K562 (cell line): Measurements from ENCODE around the gene ERP27.

Experiments used
- GATA2 ChIP-seq: sonication (generic); formaldehyde crosslinking; IDR thresholded peaks from 2 replicates; pipeline ENCODE4 v1.4.0; 2020; ENCODE audit warnings: mild to moderate bottlenecking, missing genetic modification reagents
- KDM2B ChIP-seq: fragments of 250-450 bp; sonication (Bioruptor Pico); IDR thresholded peaks from 2 replicates; pipeline ENCODE4 v1.8.0; 2021; ENCODE audit warnings: mild to moderate bottlenecking, moderate library complexity

DNA sequence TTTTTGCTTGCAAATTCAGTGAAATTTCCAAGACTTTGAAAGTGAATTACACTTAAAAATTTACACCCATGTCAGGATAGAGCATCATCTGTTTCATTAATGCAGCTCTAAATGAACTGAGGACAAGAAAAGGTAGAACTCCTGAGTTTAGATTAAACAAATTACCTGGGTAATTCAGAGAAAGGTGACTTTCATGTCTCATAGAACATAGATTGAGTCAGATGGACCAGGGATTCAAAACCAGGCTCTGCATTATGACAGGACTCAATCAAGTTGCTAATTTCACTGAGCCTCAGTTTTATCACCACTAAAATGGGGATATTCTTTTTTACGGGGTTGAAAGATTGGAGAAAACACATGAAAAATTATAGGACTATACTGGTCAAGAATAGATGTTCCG, 18.6 kb upstream of the ERP27 start:
- no peak for TF ChIP-seq KDM2B (CRISPR knock-in tag)
- no peak for TF ChIP-seq GATA2 (CRISPR knock-in tag)
